Measurements from ENCODE around the gene MAP2K6.

DNA sequence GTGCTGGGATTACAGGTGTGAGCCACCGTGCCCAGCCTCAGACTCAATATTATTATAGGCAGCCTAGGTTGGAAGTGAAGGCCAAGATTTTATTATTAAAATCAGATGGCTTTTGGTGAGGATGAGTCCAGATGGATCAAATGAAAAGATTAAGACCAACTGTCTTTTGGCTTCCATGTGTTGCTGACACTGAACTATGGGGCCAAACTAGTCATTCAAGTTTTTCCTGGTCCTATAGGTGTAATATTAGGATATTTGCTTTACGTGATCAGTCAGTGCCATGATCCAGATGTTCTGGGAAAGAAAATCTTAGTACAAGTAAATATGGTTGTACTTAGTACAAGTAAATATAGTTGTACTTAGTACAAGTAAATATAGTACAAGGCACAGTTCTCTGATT is 140.6 kb downstream of the MAP2K6 start:
- TF ChIP-seq CTCF (optimal IDR thresholded peaks at IDR 0.05 in 1 of 3, IDR thresholded peaks at IDR 0.05 in 1 of 3, conservative IDR thresholded peaks at IDR 0.05 in 1 of 3; ENCODE audit: extremely low read depth in 1 of 3, insufficient read depth in 2 of 3, low read length in 3 of 3) (no peak), EZH2 (IDR thresholded peaks at IDR 0.05; ENCODE audit: low read length) (no peak)

Measured in keratinocyte (primary cell).